Brain microvascular endothelial cell (primary cell): Measurements from ENCODE around the gene TESPA1.
A peak's percentile ranks its signal among the peaks of the same experiment; 100 is the strongest.

Experiments used
- DNase-seq: peaks from one replicate; pipeline ENCODE4 v3.0.0-alpha.2; 2020
- H3K27ac ChIP-seq: fragments of 250-450 bp; sonication (Bioruptor Pico); 2 replicates; pipeline ENCODE4 v1.5.1; 2020; ENCODE audit warnings: mild to moderate bottlenecking, moderate library complexity
- H3K27me3 ChIP-seq: fragments of 250-450 bp; sonication (Bioruptor Pico); replicated peaks from 2 replicates; pipeline ENCODE4 v1.5.1; 2020; ENCODE audit warnings: mild to moderate bottlenecking
- H3K36me3 ChIP-seq: fragments of 250-450 bp; sonication (Bioruptor Pico); replicated peaks from 2 replicates; pipeline ENCODE4 v1.5.1; 2020; ENCODE audit warnings: mild to moderate bottlenecking
- H3K4me3 ChIP-seq: 2 replicates; pipeline ENCODE4 v1.5.1; 2011; ENCODE audit warnings: low read depth, mild to moderate bottlenecking, control low read depth, low read length, moderate library complexity
- CTCF ChIP-seq: IDR thresholded peaks from 2 replicates; pipeline ENCODE4 v1.5.1; 2011; ENCODE audit warnings: low read depth, mild to moderate bottlenecking, moderate library complexity, low read length, control low read depth, inconsistent platforms; ENCODE audit errors: missing control alignments
- in situ Hi-C: cut with HindIII; loops from 2 replicates; pipeline ENCODE4 v1.10.0; 2017; ENCODE audit warnings: low sequenced_read_pairs, low pct_ligation_motif_present

TESPA1 gene

GRCh38 chr12:54934419-54934818, 50.1 kb downstream of the TESPA1 start:
- Histone ChIP-seq H3K27me3 (no peaks in the 10 kb centered on the region), H3K27ac (no peak overlapping the region), H3K36me3 (no peaks in the 10 kb centered on the region), H3K4me3 (no peak overlapping the region)
- no peak for DNase-seq
- in situ Hi-C loops: no loop called here
- TF ChIP-seq CTCF: no peak

- in situ Hi-C loops: no loop called here
- DNase-seq: peak; percentile 17
Observed at GRCh38 chr12:54933376-54933775, 51.2 kb downstream of the TESPA1 start.

GRCh38 chr12:54932691-54933090, 51.9 kb downstream of the TESPA1 start:
- Histone ChIP-seq H3K36me3 (no peaks in the 10 kb centered on the region), H3K4me3 (no peak overlapping the region), H3K27ac (no peak overlapping the region), H3K27me3 (no peaks in the 10 kb centered on the region)
- in situ Hi-C loops: no loop called here
- DNase-seq: no peak
- no peak for TF ChIP-seq CTCF

More at GRCh38 chr12:54933376-54933775, 51.2 kb downstream of the TESPA1 start:
- no peak for TF ChIP-seq CTCF
- no peak overlapping the region for H3K4me3 ChIP-seq
- no peaks in the 10 kb centered on the region for H3K27me3 ChIP-seq
- no peaks in the 10 kb centered on the region for H3K36me3 ChIP-seq
- no peak overlapping the region for H3K27ac ChIP-seq

- no peak for TF ChIP-seq CTCF
- H3K27ac ChIP-seq: no peak overlapping the region
Observed at GRCh38 chr12:54932038-54932437, 52.5 kb downstream of the TESPA1 start.

GRCh38 chr12:54929998-54930397, 54.6 kb downstream of the TESPA1 start:
- in situ Hi-C loops: no loop called here
- no peak for TF ChIP-seq CTCF
- H3K4me3 ChIP-seq: no peak overlapping the region

More at GRCh38 chr12:54932038-54932437, 52.5 kb downstream of the TESPA1 start:
- H3K27me3 ChIP-seq: no peaks in the 10 kb centered on the region
- in situ Hi-C loops: no loop called here
- no peak for DNase-seq
- H3K36me3 ChIP-seq: no peaks in the 10 kb centered on the region
- H3K4me3 ChIP-seq: no peak overlapping the region

GRCh38 chr12:54926246-54926645, 58.3 kb downstream of the TESPA1 start:
- Histone ChIP-seq H3K27ac (no peak overlapping the region), H3K27me3 (no peaks in the 10 kb centered on the region), H3K36me3 (no peaks in the 10 kb centered on the region), H3K4me3 (no peak overlapping the region)
- no peak for TF ChIP-seq CTCF
- DNase-seq: no peak
- in situ Hi-C loops: no loop called here

More at GRCh38 chr12:54929998-54930397, 54.6 kb downstream of the TESPA1 start:
- Histone ChIP-seq H3K27ac (no peak overlapping the region), H3K36me3 (no peaks in the 10 kb centered on the region), H3K27me3 (no peaks in the 10 kb centered on the region)
- no peak for DNase-seq
